Measurements from ENCODE around the gene TLL2.

- TF ChIP-seq POLR2A (IDR thresholded peaks at IDR 0.05) (no peak), CTCF (IDR thresholded peaks at IDR 0.05) (no peak)
Measured at GRCh38 chr10:96536129-96536528, 22.4 kb upstream of the TLL2 start.
